GM12878 (cell line): ENCODE measurements around the gene LIN37. TPM values are rescaled to one million over a fixed set of nuclear protein-coding genes. Genes with fewer than 3 reads are reported as not detected.

Experiments used
- ATAC-seq: fragments of 200-7000 bp; cut with Tn5 transposase; 3 replicates; pipeline ENCODE4 v1.9.1; 2020; ENCODE audit warnings: mild to moderate bottlenecking, moderate library complexity
- BruUV-seq: library from RNA; stranded (reverse); fragments of 400-500 nt; replicated peaks from 2 replicates; lab custom pipeline; 2021; lab: Mats Ljungman, UMichigan
- CTCF ChIA-PET: fragments of 300-600 bp; sonication (Branson Sonifier 250); formaldehyde crosslinking; extraction: SDS; loops from one replicate; lab custom pipeline; 2021; ENCODE audit warnings: inconsistent platforms; lab: Yijun Ruan, JAX
- POLR2A ChIA-PET: fragments of 350-600 bp; formaldehyde crosslinking; extraction: SDS; loops from one replicate; lab custom pipeline; 2021; ENCODE audit warnings: inconsistent platforms; lab: Charles Lee
- RAD21 ChIA-PET: fragments of 300-600 bp; sonication (Branson Sonifier 250); formaldehyde crosslinking; loops from one replicate; lab custom pipeline; 2023; ENCODE audit warnings: antibody characterized with exemption; ENCODE audit not compliant: unreplicated experiment; lab: Charles Lee
- SMC1A ChIA-PET: fragments of 300-600 bp; sonication (Branson Sonifier 250); formaldehyde crosslinking; loops from one replicate; lab custom pipeline; 2023; ENCODE audit not compliant: unreplicated experiment, uncharacterized antibody; lab: Charles Lee
- DNase-seq: peaks from one replicate; pipeline ENCODE4 v3.0.0-alpha.2; 2011; ENCODE audit warnings: low read depth, low spot score
- FAIRE-seq: peaks from 3 replicates; lab custom pipeline; 2011; peaks lifted over from hg19 to GRCh38; lab: Jason Lieb, UNC
- H2AFZ ChIP-seq: 2 replicates; pipeline ENCODE4 v1.6.0; 2011; ENCODE audit warnings: low read depth, low read length, control low read depth; ENCODE audit not compliant: control insufficient read depth
- H3K27ac ChIP-seq: 2 replicates; pipeline ENCODE4 v1.5.1; 2011; ENCODE audit warnings: control low read depth; ENCODE audit not compliant: control insufficient read depth, insufficient read depth
- H3K27me3 ChIP-seq, 2 experiments: replicated peaks in 1 of 2; 2 replicates each; pipeline versions ENCODE4 v1.6.0 to v1.6.1; 2011; ENCODE audit warnings: low read length in 1 of 2; ENCODE audit not compliant: control insufficient read depth in 2 of 2, insufficient read depth in 2 of 2
- H3K36me3 ChIP-seq, 2 experiments: 2 replicates each; pipeline ENCODE4 v1.5.1; 2011; ENCODE audit warnings: low read length in 1 of 2; ENCODE audit not compliant: control insufficient read depth in 2 of 2, insufficient read depth in 2 of 2
- H3K4me1 ChIP-seq: 2 replicates; pipeline ENCODE4 v1.6.1; 2011; ENCODE audit warnings: mild to moderate bottlenecking, low read length, moderate library complexity, mixed read lengths; ENCODE audit not compliant: control insufficient read depth, insufficient read depth
- H3K4me2 ChIP-seq: 2 replicates; pipeline ENCODE4 v1.6.0; 2011; ENCODE audit warnings: control low read depth; ENCODE audit not compliant: control insufficient read depth, insufficient read depth
- H3K4me3 ChIP-seq: fragments of 200-600 bp; sonication (generic); 2 replicates; pipeline ENCODE4 v1.5.1; 2016
- H3K79me2 ChIP-seq: 2 replicates; pipeline ENCODE4 v1.6.0; 2011; ENCODE audit warnings: low read length; ENCODE audit not compliant: control insufficient read depth, insufficient read depth
- H3K9ac ChIP-seq: 2 replicates; pipeline ENCODE4 v1.8.0; 2011; ENCODE audit warnings: low read length, control low read depth, mixed read lengths; ENCODE audit not compliant: control insufficient read depth, insufficient read depth
- H3K9me3 ChIP-seq: replicated peaks from 3 replicates; pipeline ENCODE4 v1.5.1; 2011; ENCODE audit warnings: mild to moderate bottlenecking, low read length; ENCODE audit not compliant: control insufficient read depth, insufficient read depth
- H4K20me1 ChIP-seq: 2 replicates; pipeline ENCODE4 v1.6.0; 2011; ENCODE audit not compliant: control insufficient read depth, insufficient read depth
- BCL11A ChIP-seq: IDR thresholded peaks from 2 replicates; pipeline ENCODE4 v1.6.1; 2011; ENCODE audit warnings: low read depth, low read length
- BHLHE40 ChIP-seq, 2 experiments: fragments of 450-650 bp in 1 of 2; IDR thresholded peaks; 2 replicates each; pipeline ENCODE4 v1.6.1; 2011 to 2017; ENCODE audit warnings: low read depth in 2 of 2, borderline replicate concordance in 1 of 2, improper control_type of control experiment in 1 of 2, low read length in 1 of 2, mild to moderate bottlenecking in 1 of 2
- CHD2 ChIP-seq: IDR thresholded peaks from 2 replicates; pipeline ENCODE4 v1.6.1; 2011; ENCODE audit warnings: low read depth, low read length, improper control_type of control experiment, borderline replicate concordance
- CHD4 ChIP-seq: fragments of 200-600 bp; sonication (generic); IDR thresholded peaks from 2 replicates; pipeline ENCODE4 v1.6.1; 2016; ENCODE audit warnings: mild to moderate bottlenecking
- EED ChIP-seq: sonication (generic); IDR thresholded peaks from 2 replicates; pipeline ENCODE4 v1.6.1; 2016; ENCODE audit warnings: antibody characterized with exemption, low read depth
- ESRRA ChIP-seq: IDR thresholded peaks from 2 replicates; pipeline ENCODE4 v1.6.1; 2012; ENCODE audit warnings: mild to moderate bottlenecking, low read length, improper control_type of control experiment
- GATAD2B ChIP-seq: fragments of 450-650 bp; conservative IDR thresholded peaks from 2 replicates; pipeline ENCODE4 v1.6.1; 2017; ENCODE audit warnings: low read depth, mild to moderate bottlenecking, moderate library complexity
- IKZF1 ChIP-seq: fragments of 450-650 bp; conservative IDR thresholded peaks from 2 replicates; pipeline ENCODE4 v1.6.1; 2017; ENCODE audit warnings: antibody characterized with exemption, mild to moderate bottlenecking
- IRF5 ChIP-seq: fragments of 450-650 bp; IDR thresholded peaks from 2 replicates; pipeline ENCODE4 v1.6.1; 2017; ENCODE audit warnings: borderline replicate concordance
- LARP7 ChIP-seq: fragments of 450-650 bp; IDR thresholded peaks from 2 replicates; pipeline ENCODE4 v1.6.1; 2017; ENCODE audit warnings: mild to moderate bottlenecking
- NFYB ChIP-seq: IDR thresholded peaks from 2 replicates; pipeline ENCODE4 v1.6.1; 2011; ENCODE audit warnings: low read depth, mild to moderate bottlenecking, low read length, improper control_type of control experiment, moderate library complexity; ENCODE audit not compliant: insufficient read depth
- NR2F1 ChIP-seq: fragments of 450-650 bp; conservative IDR thresholded peaks from 2 replicates; pipeline ENCODE4 v1.6.1; 2017; ENCODE audit warnings: mild to moderate bottlenecking
- RB1 ChIP-seq: fragments of 450-650 bp; formaldehyde crosslinking; IDR thresholded peaks from 2 replicates; pipeline ENCODE4 v1.6.1; 2017; ENCODE audit warnings: mild to moderate bottlenecking, borderline replicate concordance
- RELA ChIP-seq: fragments of 450-650 bp; IDR thresholded peaks from 2 replicates; pipeline ENCODE4 v1.8.0; 2014; ENCODE audit warnings: borderline replicate concordance; ENCODE audit not compliant: partially characterized antibody
- SIX5 ChIP-seq: IDR thresholded peaks from 2 replicates; pipeline ENCODE4 v1.6.1; 2011; ENCODE audit warnings: mild to moderate bottlenecking, low read depth, low read length, moderate library complexity; ENCODE audit not compliant: severe bottlenecking
- SKIL ChIP-seq: fragments of 450-650 bp; IDR thresholded peaks from 2 replicates; pipeline ENCODE4 v1.6.1; 2017; ENCODE audit warnings: mild to moderate bottlenecking, low read depth, inconsistent platforms; ENCODE audit not compliant: poor library complexity, severe bottlenecking
- TCF3 ChIP-seq: IDR thresholded peaks from 2 replicates; pipeline ENCODE4 v1.6.1; 2012; ENCODE audit warnings: low read depth, mild to moderate bottlenecking, low read length, borderline replicate concordance; ENCODE audit not compliant: insufficient read depth
- whole genome bisulfite sequencing: methylation state at CpG from one replicate; pipeline ENCODE4 v1.1.6; 2016; ENCODE audit warnings: low lambda C conversion rate; ENCODE audit not compliant: insufficient replicate concordance, insufficient coverage; ENCODE audit errors: missing lambda C conversion rate; 5-methylcytosine and 5-hydroxymethylcytosine counted together
- in situ Hi-C: fragments of 300-500 bp; cut with MboI; formaldehyde crosslinking; loops from 9 replicates; pipeline ENCODE4 v1.14.3; 2018; ENCODE audit warnings: mixed read lengths
- intact Hi-C: fragments of 100-400 bp; cut with micrococcal nuclease; formaldehyde crosslinking; loops from one replicate; pipeline ENCODE4 v1.14.2; 2022; ENCODE audit not compliant: unreplicated experiment
- polyA plus RNA-seq, 11 experiments: library from polyadenylated mRNA; depleted of rRNA in 4 of 11; unstranded in 6 of 11; stranded (reverse) in 5 of 11; fragments of >200 nt; fragmentation: Nextera tagmentation in 4 of 11; fragmentation: Illumina TruSeq in 1 of 11; extraction: Ambion mirVana in 4 of 11; extraction: Trizol in 1 of 11; gene quantifications; 1 replicate in 1 of 11; 2 replicates in 10 of 11; pipeline versions ENCODE4 v1.2.1 to v1.2.3, GENCODE V29; 2011 to 2016; ENCODE audit warnings: inconsistent platforms in 2 of 11, missing spikeins in 2 of 11, low read depth in 1 of 11
- total RNA-seq, 4 experiments: library from RNA; depleted of rRNA in 3 of 4; stranded (reverse); fragments of >200 nt in 3 of 4; fragmentation: Illumina TruSeq in 1 of 4; extraction: Trizol in 1 of 4; gene quantifications; 2 replicates each; pipeline versions ENCODE4 v1.2.1 to v1.2.3, GENCODE V29; 2013 to 2021

The LIN37 gene
- total and polyA plus RNA-seq, 10 of the 15 experiments (the other 5 are each of a cell fraction or from before 2014, with no cell fraction given), result 0.69 to 11.9 (median 7.6) TPM

GRCh38 chr19:35716801-35717664, 31.3 kb upstream of the LIN37 start:
- Histone ChIP-seq H3K27ac (peak overlapping the region; percentile 95), H3K4me1 (peaks cover 32% of the 10 kb centered on the region), H3K4me3 (peak overlapping the region; percentile 82), H2AFZ (peak overlapping the region; percentile 87), H3K9me3 (no peaks in the 10 kb centered on the region), H3K4me2 (peak overlapping the region; percentile 99), H3K9ac (peak overlapping the region; percentile 77), H4K20me1 (no peaks in the 10 kb centered on the region), H3K36me3 (peaks cover 0 to 6% of the 10 kb centered on the region in 2 experiments; a peak in 3 of 4 replicates), H3K27me3 (no peaks in the 10 kb centered on the region), H3K79me2 (peaks cover 68% of the 10 kb centered on the region)
- FAIRE-seq (peak; percentile 61), ATAC-seq (peak; percentile 75), DNase-seq (peak; percentile 77)
- no TSS peak for BruUV-seq
- SMC1A ChIA-PET, result interaction anchor here (6.3 kb wide), 1 partner anchor 19 kb away, joined by 375 read pairs; the partner anchor contains the start of gene ZBTB32
- CTCF ChIA-PET, result interaction anchor here (6.4 to 7.3 kb wide), 2 partner anchors 15 to 22 kb away, joined by 77 to 271 read pairs; no protein-coding TSS in a partner anchor
- RAD21 ChIA-PET, result interaction anchor here (6.3 kb wide), 1 partner anchor 18 kb away, joined by 430 read pairs; the partner anchor contains the start of gene ZBTB32
- in situ Hi-C loops, result no loop called here
- intact Hi-C loops, result loop anchor here (1.0 to 2.0 kb wide), 4 partner anchors 23 to 214 kb away; partner anchors contain the start of genes PSENEN and U2AF1L4
- 1% methylated on average over 70 of the region's 77 CpGs for WGBS
- POLR2A ChIA-PET, result interaction anchor here (1.8 to 12.1 kb wide), 3 partner anchors 18 to 26 kb away, joined by 12 to 516 read pairs (median 91); partner anchors contain the start of genes IGFLR1, PSENEN, U2AF1L4 and ZBTB32
- peak; percentile 29 for TF ChIP-seq SKIL
- peak; percentile 100 for TF ChIP-seq IKZF1
- no peak for TF ChIP-seq IRF5
- TF ChIP-seq LARP7, result peak; percentile 76; the same call in 1 of the 2 replicates
- TF ChIP-seq GATAD2B, result peak; percentile 77
- TF ChIP-seq CHD2, result peak; percentile 58; the same call in 1 of the 2 replicates
- no peak for TF ChIP-seq NFYB
- 0 out of 2 replicates have a peak, but pooled peaks have one; percentile 68 for TF ChIP-seq ESRRA
- TF ChIP-seq BCL11A, result 0 out of 2 replicates have a peak, but pooled peaks have one; percentile 20
- peak; percentile 94 for TF ChIP-seq SIX5
- TF ChIP-seq RELA, result peak; percentile 60
- TF ChIP-seq EED, result peak; percentile 14; the same call in 1 of the 2 replicates
- no peak for TF ChIP-seq TCF3
- TF ChIP-seq CHD4, result 0 out of 2 replicates have a peak, but pooled peaks have one; percentile 75
- TF ChIP-seq RB1, result peak; percentile 34
- TF ChIP-seq NR2F1, result peak; percentile 63; the same call in 1 of the 2 replicates
- TF ChIP-seq BHLHE40 (IDR thresholded peaks at IDR 0.05; ENCODE audit: borderline replicate concordance in 1 of 2, low read depth in 2 of 2, low read length in 1 of 2), result no peak
